Left colon (tissue), 2 donors: ENCODE results near the gene PLEKHH1. TPM values are rescaled to one million over a fixed set of nuclear protein-coding genes. Genes with fewer than 3 reads are reported as not detected.

Source experiments
- ATAC-seq: fragments of 200-7000 bp; cut with Tn5 transposase; one replicate; pipeline ENCODE4 v1.9.1; 2020; ENCODE audit warnings: mild to moderate bottlenecking, moderate library complexity
- DNase-seq, 2 donors: peaks; one replicate each; pipeline ENCODE4 v3.0.0-alpha.2; 2020
- intact Hi-C, 2 donors: fragments of 100-400 bp; cut with DNase I in 1 of 2; cut with micrococcal nuclease in 1 of 2; formaldehyde crosslinking; loops; one replicate each; pipeline versions ENCODE4 v1.11.2 to v1.14.0; 2022; cut with DNase I, micrococcal nuclease
- long read RNA-seq: library from polyadenylated mRNA; unstranded; transcript quantifications from one replicate; pipeline ENCODE4 v2.0.0, GENCODE V29; 2021
- total RNA-seq, 2 donors: library from RNA; stranded (reverse); fragmentation: NEBNext Ultra II Directional; extraction: Animal tissue kit (Norgen Biotek cat#: 25700); gene quantifications; one replicate each; pipeline ENCODE4 v1.2.1, GENCODE V29; 2021
- donor health status: DM: no; HTN: no; CAD: no.
- donor health status: DM: yes; HTN: yes; CAD: no.

Gene PLEKHH1
- total RNA-seq, result 10 to 100 TPM; 54.0 to 63.2 TPM
- long read RNA-seq, partial matches to known transcripts, result 0 of 3 reads
- long read RNA-seq, other reads (novel, unspliced or antisense), result 3 of 3 reads

- DNase-seq, result peak; percentile 86 to 88
- peak; percentile 93 for ATAC-seq
- intact Hi-C loops, result no loop called here
These were observed at the start of gene PLEKHH1 for GRCh38 chr14:67532998-67533753. TSS of gene PLEKHH1 (plus strand) at chr14:67533290. CDS start at chr14:67541868, 8,578 bp downstream.

- intact Hi-C loops, result no loop called here
- DNase-seq, result no peak
- ATAC-seq, result peak; percentile 27
These were observed 49.4 kb upstream of the PLEKHH1 start for GRCh38 chr14:67483579-67484285.

GRCh38 chr14:67485501-67486095 is 47.5 kb upstream of the PLEKHH1 start:
- DNase-seq (no peak), ATAC-seq (no peak)
- intact Hi-C loops, result no loop called here

- no peak for DNase-seq
- ATAC-seq, result no peak
- intact Hi-C loops, result no loop called here
These were observed 46.2 kb upstream of the PLEKHH1 start for GRCh38 chr14:67486890-67487289.

- DNase-seq, result no peak
- intact Hi-C loops, result no loop called here
- no peak for ATAC-seq
These were observed 45.8 kb upstream of the PLEKHH1 start for GRCh38 chr14:67487332-67487731.

GRCh38 chr14:67487937-67488893 is 44.9 kb upstream of the PLEKHH1 start, which contains the start of gene TMEM229B:
TSS of gene TMEM229B (minus strand) at chr14:67488721. CDS start at chr14:67473923, 14,798 bp downstream.
- intact Hi-C loops, result no loop called here
- ATAC-seq (peak; percentile 66), DNase-seq (peak; percentile 57 to 62)

GRCh38 chr14:67490196-67490595 is 42.9 kb upstream of the PLEKHH1 start:
- no peak for DNase-seq
- intact Hi-C loops, result no loop called here
- ATAC-seq, result no peak

GRCh38 chr14:67491285-67491684 is 41.8 kb upstream of the PLEKHH1 start:
- ATAC-seq, result no peak
- intact Hi-C loops, result no loop called here
- no peak for DNase-seq

GRCh38 chr14:67491741-67492507 is 41.2 kb upstream of the PLEKHH1 start:
- ATAC-seq (no peak), DNase-seq (no peak)
- intact Hi-C loops, result no loop called here

GRCh38 chr14:67492538-67492937 is 40.6 kb upstream of the PLEKHH1 start:
- ATAC-seq, result no peak

GRCh38 chr14:67493092-67493717 is 39.9 kb upstream of the PLEKHH1 start:
- ATAC-seq (no peak), DNase-seq (no peak)
- intact Hi-C loops, result no loop called here

More at GRCh38 chr14:67492538-67492937, 40.6 kb upstream of the PLEKHH1 start:
- no peak for DNase-seq
- intact Hi-C loops, result no loop called here

- DNase-seq (no peak), ATAC-seq (no peak)
- intact Hi-C loops, result no loop called here
These were observed 37.3 kb upstream of the PLEKHH1 start for GRCh38 chr14:67495827-67496226.

- DNase-seq, result no peak
- intact Hi-C loops, result no loop called here
- no peak for ATAC-seq
These were observed 35.9 kb upstream of the PLEKHH1 start for GRCh38 chr14:67497216-67497615.

- ATAC-seq (no peak), DNase-seq (no peak)
- intact Hi-C loops, result no loop called here
These were observed 35.4 kb upstream of the PLEKHH1 start for GRCh38 chr14:67497716-67498115.

- DNase-seq, result no peak
- intact Hi-C loops, result no loop called here
- ATAC-seq, result no peak
These were observed 32.1 kb upstream of the PLEKHH1 start for GRCh38 chr14:67500981-67501380.

GRCh38 chr14:67501670-67502069 is 31.4 kb upstream of the PLEKHH1 start:
- ATAC-seq (no peak), DNase-seq (no peak)
- intact Hi-C loops, result no loop called here

- ATAC-seq (no peak), DNase-seq (no peak)
- intact Hi-C loops, result no loop called here
These were observed 30.2 kb upstream of the PLEKHH1 start for GRCh38 chr14:67502867-67503266.
